H9 (cell line): ENCODE results near the gene CDH1. TPM values are rescaled to one million over a fixed set of nuclear protein-coding genes. Genes with fewer than 3 reads are reported as not detected.

Experiments
- DNase-seq: peaks from one replicate; pipeline ENCODE4 v3.0.0-alpha.2; 2017
- H2AFZ ChIP-seq: one replicate; pipeline ENCODE4 v1.6.1; 2013; ENCODE audit warnings: mild to moderate bottlenecking, low read length, control low read depth, moderate library complexity
- H2AK5ac ChIP-seq: 2 replicates; pipeline ENCODE4 v1.6.1; 2013; ENCODE audit warnings: low read length, control low read depth, mixed read lengths; ENCODE audit not compliant: insufficient read length
- H2BK120ac ChIP-seq: one replicate; pipeline ENCODE4 v1.6.1; 2013; ENCODE audit warnings: low read depth, mild to moderate bottlenecking, low read length, control low read depth, inconsistent platforms; ENCODE audit not compliant: poor library complexity, severe bottlenecking
- H2BK12ac ChIP-seq: 2 replicates; pipeline ENCODE4 v1.6.1; 2013; ENCODE audit warnings: low read length, control low read depth, mixed read lengths, low read depth; ENCODE audit not compliant: insufficient read length
- H2BK15ac ChIP-seq: 2 replicates; pipeline ENCODE4 v1.6.1; 2013; ENCODE audit warnings: low read depth, low read length, control low read depth
- H2BK20ac ChIP-seq: one replicate; pipeline ENCODE4 v1.6.1; 2013; ENCODE audit warnings: low read depth, mild to moderate bottlenecking, low read length, control low read depth, inconsistent platforms; ENCODE audit not compliant: poor library complexity, severe bottlenecking
- H2BK5ac ChIP-seq: 2 replicates; pipeline ENCODE4 v1.6.1; 2013; ENCODE audit warnings: low read length, control low read depth, mixed read lengths; ENCODE audit not compliant: insufficient read length
- H3K14ac ChIP-seq: 2 replicates; pipeline ENCODE4 v1.6.1; 2013; ENCODE audit warnings: low read length, control low read depth; ENCODE audit not compliant: insufficient read depth
- H3K18ac ChIP-seq: 2 replicates; pipeline ENCODE4 v1.6.1; 2013; ENCODE audit warnings: low read depth, mild to moderate bottlenecking, mixed read lengths, low read length, control low read depth; ENCODE audit not compliant: insufficient read length
- H3K23ac ChIP-seq: 2 replicates; pipeline ENCODE4 v1.6.1; 2013; ENCODE audit warnings: low read length, control low read depth, mixed read lengths, low read depth; ENCODE audit not compliant: insufficient read length
- H3K23me2 ChIP-seq: 2 replicates; pipeline ENCODE4 v1.6.1; 2013; ENCODE audit warnings: low read depth, mild to moderate bottlenecking, mixed read lengths, low read length, control low read depth; ENCODE audit not compliant: insufficient read length, poor library complexity, severe bottlenecking
- H3K27ac ChIP-seq: 2 replicates; pipeline ENCODE4 v1.5.1; 2013; ENCODE audit warnings: low read length, control low read depth, mixed read lengths, low read depth; ENCODE audit not compliant: insufficient read length
- H3K27me3 ChIP-seq: 2 replicates; pipeline ENCODE4 v1.6.1; 2013; ENCODE audit warnings: low read length, control low read depth, inconsistent platforms; ENCODE audit not compliant: insufficient read depth
- H3K4ac ChIP-seq: 2 replicates; pipeline ENCODE4 v1.6.1; 2013; ENCODE audit warnings: low read depth, mild to moderate bottlenecking, control low read depth, inconsistent platforms, low read length, moderate library complexity
- H3K4me1 ChIP-seq: 2 replicates; pipeline ENCODE4 v1.6.1; 2013; ENCODE audit warnings: low read length, control low read depth, inconsistent platforms; ENCODE audit not compliant: insufficient read depth
- H3K4me2 ChIP-seq: 2 replicates; pipeline ENCODE4 v1.6.1; 2013; ENCODE audit warnings: low read length, control low read depth, mixed read lengths; ENCODE audit not compliant: insufficient read length, insufficient read depth
- H3K56ac ChIP-seq: 2 replicates; pipeline ENCODE4 v1.6.1; 2013; ENCODE audit warnings: low read depth, mild to moderate bottlenecking, mixed read lengths, low read length, control low read depth; ENCODE audit not compliant: insufficient read length
- H3K79me1 ChIP-seq: 2 replicates; pipeline ENCODE4 v1.6.1; 2013; ENCODE audit warnings: low read depth, mild to moderate bottlenecking, moderate library complexity, low read length, control low read depth, inconsistent platforms; ENCODE audit not compliant: insufficient read depth, poor library complexity, severe bottlenecking
- H3K79me2 ChIP-seq: 2 replicates; pipeline ENCODE4 v1.6.1; 2013; ENCODE audit warnings: low read length, control low read depth, inconsistent platforms; ENCODE audit not compliant: insufficient read depth
- H3K9ac ChIP-seq: 2 replicates; pipeline ENCODE4 v1.6.1; 2013; ENCODE audit warnings: low read length, control low read depth, mixed read lengths; ENCODE audit not compliant: insufficient read length; ENCODE audit errors: extremely low read depth
- H3K9me3 ChIP-seq: one replicate; pipeline ENCODE4 v1.6.1; 2013; ENCODE audit warnings: low read depth, low read length, inconsistent platforms; ENCODE audit not compliant: control insufficient read depth
- H3T11ph ChIP-seq: one replicate; pipeline ENCODE4 v1.6.1; 2013; ENCODE audit warnings: mild to moderate bottlenecking, low read length, control low read depth, inconsistent platforms
- H4K20me1 ChIP-seq: one replicate; pipeline ENCODE4 v1.6.1; 2013; ENCODE audit not compliant: control insufficient read depth, insufficient read length, insufficient read depth
- H4K5ac ChIP-seq: 2 replicates; pipeline ENCODE4 v1.6.1; 2013; ENCODE audit warnings: low read depth, mild to moderate bottlenecking, mixed read lengths, low read length, control low read depth; ENCODE audit not compliant: insufficient read length
- H4K8ac ChIP-seq: replicated peaks from 2 replicates; pipeline ENCODE4 v1.6.1; 2013; ENCODE audit warnings: low read length, control low read depth, mixed read lengths, low read depth; ENCODE audit not compliant: insufficient read length
- H4K91ac ChIP-seq: 2 replicates; pipeline ENCODE4 v1.6.1; 2013; ENCODE audit warnings: low read depth, mild to moderate bottlenecking, moderate library complexity, mixed read lengths, low read length, control low read depth; ENCODE audit not compliant: insufficient read length
- H3K27ac Mint-ChIP-seq, 3 experiments: 2 replicates in 2 of 3; 3 replicates in 1 of 3; pipeline ENCODE4 v1.8.0; 2020 to 2021; ENCODE audit warnings: mixed read lengths in 3 of 3, mild to moderate bottlenecking in 1 of 3, moderate library complexity in 1 of 3
- H3K27me3 Mint-ChIP-seq: 2 replicates; pipeline ENCODE4 v1.8.0; 2021; ENCODE audit warnings: low read depth, mild to moderate bottlenecking, moderate library complexity, mixed read lengths
- H3K36me3 Mint-ChIP-seq, 3 experiments: 2 replicates in 2 of 3; 3 replicates in 1 of 3; pipeline ENCODE4 v1.8.0; 2020 to 2021; ENCODE audit warnings: low read depth in 3 of 3, mixed read lengths in 3 of 3; ENCODE audit not compliant: insufficient read depth in 1 of 3
- H3K4me1 Mint-ChIP-seq, 2 experiments: 2 replicates each; pipeline ENCODE4 v1.8.0; 2020; ENCODE audit warnings: mixed read lengths in 2 of 2
- H3K4me3 Mint-ChIP-seq, 2 experiments: 2 replicates in 1 of 2; 3 replicates in 1 of 2; pipeline ENCODE4 v1.8.0; 2020 to 2021; ENCODE audit warnings: mild to moderate bottlenecking in 2 of 2, mixed read lengths in 2 of 2, moderate library complexity in 1 of 2
- H3K9me3 Mint-ChIP-seq, 2 experiments: 2 replicates in 1 of 2; 3 replicates in 1 of 2; pipeline ENCODE4 v1.8.0; 2020; ENCODE audit warnings: mild to moderate bottlenecking in 2 of 2, mixed read lengths in 2 of 2, moderate library complexity in 1 of 2
- CTCF ChIP-seq: fragments of 200-600 bp; sonication (generic); conservative IDR thresholded peaks from 3 replicates; pipeline ENCODE4 v1.8.0; 2021; ENCODE audit warnings: antibody characterized with exemption, mild to moderate bottlenecking
- WGBS: extraction: QIAGEN DNeasy Blood & Tissue Kit; methylation state at CpG from one replicate; pipeline ENCODE4 v1.1.7; 2013; ENCODE audit warnings: missing lambda C conversion rate, low lambda C conversion rate, mixed read lengths; ENCODE audit not compliant: insufficient read length; ENCODE audit errors: extremely low coverage; 5-methylcytosine and 5-hydroxymethylcytosine counted together
- total RNA-seq: library from RNA; stranded (reverse); gene quantifications from 2 replicates; pipeline ENCODE4 v1.2.1, GENCODE V29; 2021

The CDH1 gene
- total RNA-seq, 1 experiment from 2014 or later, result 237 TPM

DNA sequence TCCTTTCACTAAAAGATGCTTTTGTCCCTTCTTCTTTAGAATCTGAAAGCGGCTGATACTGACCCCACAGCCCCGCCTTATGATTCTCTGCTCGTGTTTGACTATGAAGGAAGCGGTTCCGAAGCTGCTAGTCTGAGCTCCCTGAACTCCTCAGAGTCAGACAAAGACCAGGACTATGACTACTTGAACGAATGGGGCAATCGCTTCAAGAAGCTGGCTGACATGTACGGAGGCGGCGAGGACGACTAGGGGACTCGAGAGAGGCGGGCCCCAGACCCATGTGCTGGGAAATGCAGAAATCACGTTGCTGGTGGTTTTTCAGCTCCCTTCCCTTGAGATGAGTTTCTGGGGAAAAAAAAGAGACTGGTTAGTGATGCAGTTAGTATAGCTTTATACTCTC is 96.2 kb downstream of the CDH1 start:
- Histone ChIP-seq H3K79me2 (no peaks in the 10 kb centered on the region), H2BK120ac (no peak overlapping the region), H3K14ac (no peak overlapping the region), H2BK12ac (no peak overlapping the region), H3K4me1 (no peaks in the 10 kb centered on the region), H3K23ac (no peak overlapping the region), H3K4ac (no peak overlapping the region), H2AK5ac (no peak overlapping the region), H3T11ph (no peak overlapping the region), H3K4me2 (no peak overlapping the region), H3K27ac (no peak overlapping the region), H3K79me1 (no peaks in the 10 kb centered on the region), H3K9ac (no peak overlapping the region), H4K5ac (no peak overlapping the region), H4K91ac (no peak overlapping the region), H3K27me3 (no peaks in the 10 kb centered on the region), H3K9me3 (no peaks in the 10 kb centered on the region), H2BK5ac (no peak overlapping the region), H4K8ac (no peak overlapping the region), H3K18ac (no peak overlapping the region), H3K56ac (no peak overlapping the region), H2BK20ac (no peak overlapping the region), H3K23me2 (no peaks in the 10 kb centered on the region), H2BK15ac (no peak overlapping the region), H4K20me1 (no peaks in the 10 kb centered on the region), H2AFZ (no peak overlapping the region)
- Mint-ChIP-seq H3K9me3 (no peaks in the 10 kb centered on the region), H3K27me3 (no peaks in the 10 kb centered on the region), H3K4me1 (no peaks in the 10 kb centered on the region), H3K4me3 (no peak overlapping the region), H3K36me3 (peaks cover 42 to 69% (median 66%) of the 10 kb centered on the region in 3 experiments; a peak in 6 of 7 replicates), H3K27ac (peak overlapping the region in 1 of 3 experiments; percentile 73; a peak in 2 of 7 replicates)
- no peak for TF ChIP-seq CTCF
- no peak for DNase-seq
- WGBS, result no CpG with 5 or more reads among the region's 14 CpGs
